ENCODE data around the gene PFDN1. TPM values are rescaled to one million over a fixed set of nuclear protein-coding genes. Genes with fewer than 3 reads are reported as not detected.

The PFDN1 gene
- polyA plus RNA-seq, 1 donor from 2014 or later, result 147 TPM

GRCh38 chr5:140252470-140253126, 50.3 kb downstream of the PFDN1 start:
- H3F3A ChIP-seq (ENCODE audit: insufficient read depth, low read length, poor library complexity, severe bottlenecking), result no peaks in the 10 kb centered on the region
- H3K36me3 ChIP-seq (ENCODE audit: insufficient read depth, low read length), result no peaks in the 10 kb centered on the region
- no peaks in the 10 kb centered on the region for H3K79me2 ChIP-seq (replicated peaks; ENCODE audit: insufficient read depth, low read length)
- H3K9ac ChIP-seq (ENCODE audit: low read length), result no peak overlapping the region
- H3K27me3 ChIP-seq (ENCODE audit: insufficient read depth, low read depth, low read length), result no peaks in the 10 kb centered on the region
- no peak overlapping the region for H3K4me3 ChIP-seq (ENCODE audit: low read length)
- H3K4me2 ChIP-seq (ENCODE audit: low read length), result no peak overlapping the region
- no peak overlapping the region for H2AFZ ChIP-seq (ENCODE audit: low read depth, low read length)
- TF ChIP-seq REST (IDR thresholded peaks at IDR 0.05; ENCODE audit: borderline replicate concordance) (no peak), EP300 (conservative IDR thresholded peaks at IDR 0.05; ENCODE audit: poor library complexity, severe bottlenecking) (no peak), POLR2AphosphoS5 (IDR thresholded peaks at IDR 0.05) (no peak), MXI1 (conservative IDR thresholded peaks at IDR 0.05; ENCODE audit: poor library complexity, severe bottlenecking) (no peak), EZH2 (IDR thresholded peaks at IDR 0.05; ENCODE audit: borderline replicate concordance, insufficient read depth, low read length, poor library complexity, severe bottlenecking) (no peak), SMC3 (conservative IDR thresholded peaks at IDR 0.05; ENCODE audit: poor library complexity) (no peak), RAD21 (conservative IDR thresholded peaks at IDR 0.05) (no peak), CTCF (IDR thresholded peaks at IDR 0.05; ENCODE audit: poor library complexity, severe bottlenecking) (no peak), TAF1 (IDR thresholded peaks at IDR 0.05; ENCODE audit: low read depth) (no peak)
- H4K20me1 ChIP-seq (ENCODE audit: insufficient read depth), result peaks cover 4% of the 10 kb centered on the region
- H3K27ac ChIP-seq (ENCODE audit: low read length), result no peak overlapping the region
- H3K9me3 ChIP-seq (ENCODE audit: low read length), result no peaks in the 10 kb centered on the region
- H3K9me2 ChIP-seq (ENCODE audit: insufficient read depth, low read length), result no peaks in the 10 kb centered on the region

GRCh38 chr5:140251527-140251973, 51.4 kb downstream of the PFDN1 start:
- no peaks in the 10 kb centered on the region for H3K36me3 ChIP-seq (ENCODE audit: insufficient read depth, low read length)
- no peak overlapping the region for H3K4me3 ChIP-seq (ENCODE audit: low read length)
- H3K9ac ChIP-seq (ENCODE audit: low read length), result no peak overlapping the region
- H3K27ac ChIP-seq (ENCODE audit: low read length), result no peak overlapping the region
- no peaks in the 10 kb centered on the region for H3K9me3 ChIP-seq (ENCODE audit: low read length)
- H3F3A ChIP-seq (ENCODE audit: insufficient read depth, low read length, poor library complexity, severe bottlenecking), result no peaks in the 10 kb centered on the region
- no peaks in the 10 kb centered on the region for H3K9me2 ChIP-seq (ENCODE audit: insufficient read depth, low read length)
- no peaks in the 10 kb centered on the region for H3K79me2 ChIP-seq (replicated peaks; ENCODE audit: insufficient read depth, low read length)
- H4K20me1 ChIP-seq (ENCODE audit: insufficient read depth), result peaks cover 4% of the 10 kb centered on the region
- H3K27me3 ChIP-seq (ENCODE audit: insufficient read depth, low read depth, low read length), result no peaks in the 10 kb centered on the region
- no peak overlapping the region for H3K4me2 ChIP-seq (ENCODE audit: low read length)
- no peak for TF ChIP-seq RAD21 (conservative IDR thresholded peaks at IDR 0.05)
- no peak for TF ChIP-seq POLR2AphosphoS5 (IDR thresholded peaks at IDR 0.05)
- no peak for TF ChIP-seq EP300 (conservative IDR thresholded peaks at IDR 0.05; ENCODE audit: poor library complexity, severe bottlenecking)
- no peak for TF ChIP-seq TAF1 (IDR thresholded peaks at IDR 0.05; ENCODE audit: low read depth)
- no peak for TF ChIP-seq CTCF (IDR thresholded peaks at IDR 0.05; ENCODE audit: poor library complexity, severe bottlenecking)
- TF ChIP-seq MXI1 (conservative IDR thresholded peaks at IDR 0.05; ENCODE audit: poor library complexity, severe bottlenecking), result no peak
- no peak for TF ChIP-seq SMC3 (conservative IDR thresholded peaks at IDR 0.05; ENCODE audit: poor library complexity)
- no peak for TF ChIP-seq REST (IDR thresholded peaks at IDR 0.05; ENCODE audit: borderline replicate concordance)
- TF ChIP-seq EZH2 (IDR thresholded peaks at IDR 0.05; ENCODE audit: borderline replicate concordance, insufficient read depth, low read length, poor library complexity, severe bottlenecking), result no peak
- no peak overlapping the region for H2AFZ ChIP-seq (ENCODE audit: low read depth, low read length)
